OCI-LY3 (cell line): ENCODE measurements around the gene ELF2.

Experiments
- CTCF ChIP-seq: fragments of 200-600, 300-600 bp; sonication (generic); IDR thresholded peaks from 2 replicates; pipeline ENCODE4 v1.5.1; 2014; ENCODE audit warnings: antibody characterized with exemption, low read length, low read depth
- EZH2phosphoT487 ChIP-seq: fragments of 200-600 bp; shearing (Covaris generic); IDR thresholded peaks from 2 replicates; pipeline ENCODE4 v1.6.1; 2018; ENCODE audit warnings: antibody characterized with exemption, mixed run types, low read depth

GRCh38 chr4:139223682-139224317 lies 46.8 kb upstream of the ELF2 start:
- TF ChIP-seq CTCF (no peak), EZH2phosphoT487 (no peak)
